ENCODE results near the gene CSRP2. TPM values are rescaled to one million over a fixed set of nuclear protein-coding genes. Genes with fewer than 3 reads are reported as not detected.

Gene CSRP2
- total and polyA plus RNA-seq, 2 of the 13 experiments (the other 11 are each of a cell fraction or from before 2014, with no cell fraction given), result 7.2 to 8.0 TPM

GRCh38 chr12:76871082-76871481 lies 7.7 kb downstream of the CSRP2 start:
- FAIRE-seq, result no peak
- POLR2A ChIA-PET, result no interaction called here
- WGBS (ENCODE audit: low lambda C conversion rate), result 96% methylated on average over 2 of the region's 2 CpGs

More at GRCh38 chr12:76871082-76871481, 7.7 kb downstream of the CSRP2 start:
- no peaks in the 10 kb centered on the region for H3K36me3 ChIP-seq (replicated peaks in 1 of 2; ENCODE audit: control insufficient read depth in 1 of 2, insufficient read depth in 2 of 2, low read length in 2 of 2)
- intact Hi-C loops (cut with micrococcal nuclease; ENCODE audit: unreplicated experiment) (no loop called here), in situ Hi-C loops (cut with HindIII; ENCODE audit: extremely low pct_ligation_motif_present, low pct_unique_long_range_greater_than_20kb) (no loop called here)
- no TSS peak for BruUV-seq (replicated peaks)
- no peak overlapping the region for H3K4me3 ChIP-seq (replicated peaks in 1 of 3; ENCODE audit: insufficient read depth in 1 of 3, low read depth in 2 of 3, low read length in 3 of 3)
- no peaks in the 10 kb centered on the region for H3K27me3 ChIP-seq (ENCODE audit: control insufficient read depth in 1 of 2, insufficient read depth in 2 of 2, low read length in 2 of 2)
- H3K79me2 ChIP-seq (ENCODE audit: insufficient read depth, low read length), result no peaks in the 10 kb centered on the region
- DNase-seq (ENCODE audit: low spot score) (no peak), ATAC-seq (no peak)
- CTCF ChIA-PET (ENCODE audit: low intra/inter-chr PET ratio, low total read pairs), result no interaction called here
- no peak for TF ChIP-seq ZSCAN9 (CRISPR knock-in tag; IDR thresholded peaks at IDR 0.05; ENCODE audit: borderline replicate concordance)
- TF ChIP-seq, protein P1, sequence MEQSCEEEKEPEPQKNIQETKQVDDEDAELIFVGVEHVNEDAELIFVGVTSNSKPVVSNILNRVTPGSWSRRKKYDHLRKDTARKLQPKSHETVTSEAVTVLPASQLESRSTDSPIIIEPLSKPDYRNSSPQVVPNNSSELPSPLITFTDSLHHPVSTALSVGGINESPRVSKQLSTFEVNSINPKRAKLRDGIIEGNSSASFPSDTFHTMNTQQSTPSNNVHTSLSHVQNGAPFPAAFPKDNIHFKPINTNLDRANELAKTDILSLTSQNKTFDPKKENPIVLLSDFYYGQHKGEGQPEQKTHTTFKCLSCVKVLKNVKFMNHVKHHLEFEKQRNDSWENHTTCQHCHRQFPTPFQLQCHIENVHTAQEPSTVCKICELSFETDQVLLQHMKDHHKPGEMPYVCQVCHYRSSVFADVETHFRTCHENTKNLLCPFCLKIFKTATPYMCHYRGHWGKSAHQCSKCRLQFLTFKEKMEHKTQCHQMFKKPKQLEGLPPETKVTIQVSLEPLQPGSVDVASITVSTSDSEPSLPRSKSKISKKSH (CRISPR knock-in tag; IDR thresholded peaks at IDR 0.05; ENCODE audit: borderline replicate concordance), result no peak
- TF ChIP-seq, protein P2, sequence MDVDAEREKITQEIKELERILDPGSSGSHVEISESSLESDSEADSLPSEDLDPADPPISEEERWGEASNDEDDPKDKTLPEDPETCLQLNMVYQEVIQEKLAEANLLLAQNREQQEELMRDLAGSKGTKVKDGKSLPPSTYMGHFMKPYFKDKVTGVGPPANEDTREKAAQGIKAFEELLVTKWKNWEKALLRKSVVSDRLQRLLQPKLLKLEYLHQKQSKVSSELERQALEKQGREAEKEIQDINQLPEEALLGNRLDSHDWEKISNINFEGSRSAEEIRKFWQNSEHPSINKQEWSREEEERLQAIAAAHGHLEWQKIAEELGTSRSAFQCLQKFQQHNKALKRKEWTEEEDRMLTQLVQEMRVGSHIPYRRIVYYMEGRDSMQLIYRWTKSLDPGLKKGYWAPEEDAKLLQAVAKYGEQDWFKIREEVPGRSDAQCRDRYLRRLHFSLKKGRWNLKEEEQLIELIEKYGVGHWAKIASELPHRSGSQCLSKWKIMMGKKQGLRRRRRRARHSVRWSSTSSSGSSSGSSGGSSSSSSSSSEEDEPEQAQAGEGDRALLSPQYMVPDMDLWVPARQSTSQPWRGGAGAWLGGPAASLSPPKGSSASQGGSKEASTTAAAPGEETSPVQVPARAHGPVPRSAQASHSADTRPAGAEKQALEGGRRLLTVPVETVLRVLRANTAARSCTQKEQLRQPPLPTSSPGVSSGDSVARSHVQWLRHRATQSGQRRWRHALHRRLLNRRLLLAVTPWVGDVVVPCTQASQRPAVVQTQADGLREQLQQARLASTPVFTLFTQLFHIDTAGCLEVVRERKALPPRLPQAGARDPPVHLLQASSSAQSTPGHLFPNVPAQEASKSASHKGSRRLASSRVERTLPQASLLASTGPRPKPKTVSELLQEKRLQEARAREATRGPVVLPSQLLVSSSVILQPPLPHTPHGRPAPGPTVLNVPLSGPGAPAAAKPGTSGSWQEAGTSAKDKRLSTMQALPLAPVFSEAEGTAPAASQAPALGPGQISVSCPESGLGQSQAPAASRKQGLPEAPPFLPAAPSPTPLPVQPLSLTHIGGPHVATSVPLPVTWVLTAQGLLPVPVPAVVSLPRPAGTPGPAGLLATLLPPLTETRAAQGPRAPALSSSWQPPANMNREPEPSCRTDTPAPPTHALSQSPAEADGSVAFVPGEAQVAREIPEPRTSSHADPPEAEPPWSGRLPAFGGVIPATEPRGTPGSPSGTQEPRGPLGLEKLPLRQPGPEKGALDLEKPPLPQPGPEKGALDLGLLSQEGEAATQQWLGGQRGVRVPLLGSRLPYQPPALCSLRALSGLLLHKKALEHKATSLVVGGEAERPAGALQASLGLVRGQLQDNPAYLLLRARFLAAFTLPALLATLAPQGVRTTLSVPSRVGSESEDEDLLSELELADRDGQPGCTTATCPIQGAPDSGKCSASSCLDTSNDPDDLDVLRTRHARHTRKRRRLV (CRISPR knock-in tag; IDR thresholded peaks at IDR 0.05), result no peak
- H4K20me1 ChIP-seq (ENCODE audit: insufficient read depth, low read length), result no peaks in the 10 kb centered on the region
- no peak overlapping the region for H2AFZ ChIP-seq (ENCODE audit: low read length)
- H3K4me1 ChIP-seq (ENCODE audit: insufficient read depth, low read length), result no peaks in the 10 kb centered on the region
- H3K4me2 ChIP-seq (ENCODE audit: low read depth, low read length), result no peak overlapping the region
- no peak overlapping the region for H3K9ac ChIP-seq (ENCODE audit: insufficient read depth, low read depth, low read length)
- no peaks in the 10 kb centered on the region for H3K9me3 ChIP-seq (ENCODE audit: low read length)
- H3K27ac ChIP-seq (ENCODE audit: extremely low read length, insufficient read depth, low read length), result no peak overlapping the region

All from HepG2 (cell line).